A673 (cell line): ENCODE measurements around the gene SLC22A2.

ENCODE experiments used
- CTCF ChIP-seq: fragments of 300-800, 200-600 bp; sonication (generic); conservative IDR thresholded peaks from 2 replicates; pipeline ENCODE4 v1.5.1; 2017; ENCODE audit warnings: low read depth, mild to moderate bottlenecking, antibody characterized with exemption, low read length, moderate library complexity, mixed read lengths
- EZH2 ChIP-seq: fragments of 200-600 bp; sonication (generic); IDR thresholded peaks from 2 replicates; pipeline ENCODE4 v1.6.1; 2017; ENCODE audit warnings: borderline replicate concordance, low read depth, mild to moderate bottlenecking, mixed read lengths, antibody characterized with exemption, low read length; ENCODE audit not compliant: poor library complexity, severe bottlenecking

GRCh38 chr6:160260367-160260766, 1.7 kb upstream of the SLC22A2 start:
- TF ChIP-seq CTCF (no peak), EZH2 (no peak)
